Tibial nerve (tissue), 4 donors: ENCODE results near the gene RAPGEF3. TPM values are rescaled to one million over a fixed set of nuclear protein-coding genes. Genes with fewer than 3 reads are reported as not detected.
A peak's percentile ranks its signal among the peaks of the same experiment; 100 is the strongest.

ENCODE experiments used
- DNase-seq, 2 donors: peaks; one replicate each; pipeline ENCODE4 v3.0.0-alpha.2; 2019; ENCODE audit warnings: low spot score in 2 of 2
- H3K27ac ChIP-seq, 4 donors: fragments of 200-600 bp; sonication (generic) in 3 of 4; one replicate each; pipeline ENCODE4 v1.5.1; 2017 to 2019; ENCODE audit warnings: mild to moderate bottlenecking in 1 of 4
- H3K27me3 ChIP-seq, 2 donors: fragments of 200-600 bp; sonication (generic) in 1 of 2; one replicate each; pipeline versions ENCODE4 v1.5.1 to v1.6.0; 2017 to 2019
- H3K36me3 ChIP-seq, 3 donors: fragments of 200-600 bp; sonication (generic); one replicate each; pipeline ENCODE4 v1.5.1; 2018 to 2019
- H3K4me1 ChIP-seq, 4 donors: fragments of 200-600 bp; sonication (generic) in 3 of 4; one replicate each; pipeline ENCODE4 v1.5.1; 2017 to 2019
- H3K4me3 ChIP-seq, 4 donors: fragments of 200-600 bp; sonication (generic) in 3 of 4; one replicate each; pipeline ENCODE4 v1.5.1; 2017 to 2019; ENCODE audit warnings: mild to moderate bottlenecking in 1 of 4, moderate library complexity in 1 of 4
- H3K9me3 ChIP-seq, 4 donors: fragments of 200-600 bp; sonication (generic) in 3 of 4; one replicate each; pipeline ENCODE4 v1.5.1; 2017 to 2019
- EP300 ChIP-seq, 2 donors: sonication (generic); formaldehyde crosslinking; IDR thresholded peaks; one replicate each; pipeline ENCODE4 v1.6.1; 2017; ENCODE audit warnings: antibody characterized with exemption in 2 of 2, mild to moderate bottlenecking in 1 of 2
- POLR2A ChIP-seq, 2 donors: fragments of 450-650 bp; IDR thresholded peaks; one replicate each; pipeline ENCODE4 v1.6.1; 2017; ENCODE audit warnings: antibody characterized with exemption in 2 of 2, mild to moderate bottlenecking in 2 of 2, moderate library complexity in 2 of 2
- WGBS, 2 donors: methylation state at CpG; one replicate each; pipeline ENCODE4 v1.1.5; 2018; 5-methylcytosine and 5-hydroxymethylcytosine counted together
- total RNA-seq, 4 donors: library from RNA; depleted of rRNA; stranded (reverse); fragments of >200 nt; gene quantifications; one replicate each; pipeline ENCODE4 v1.1.0, GENCODE V29; 2016
- TF ChIP-seq, protein P1 (sequence below), 5 experiments: fragments of 200-600 bp in 3 of 5; fragments of 450-650 bp in 2 of 5; sonication (generic) in 3 of 5; IDR thresholded peaks; one replicate each; pipeline ENCODE4 v1.5.1; 2016 to 2019; ENCODE audit warnings: antibody characterized with exemption in 5 of 5, mild to moderate bottlenecking in 3 of 5, moderate library complexity in 2 of 5

RAPGEF3 gene
- total RNA-seq, 4 donors from 2014 or later, result 47.3 to 109 (median 83.6) TPM

DNA sequence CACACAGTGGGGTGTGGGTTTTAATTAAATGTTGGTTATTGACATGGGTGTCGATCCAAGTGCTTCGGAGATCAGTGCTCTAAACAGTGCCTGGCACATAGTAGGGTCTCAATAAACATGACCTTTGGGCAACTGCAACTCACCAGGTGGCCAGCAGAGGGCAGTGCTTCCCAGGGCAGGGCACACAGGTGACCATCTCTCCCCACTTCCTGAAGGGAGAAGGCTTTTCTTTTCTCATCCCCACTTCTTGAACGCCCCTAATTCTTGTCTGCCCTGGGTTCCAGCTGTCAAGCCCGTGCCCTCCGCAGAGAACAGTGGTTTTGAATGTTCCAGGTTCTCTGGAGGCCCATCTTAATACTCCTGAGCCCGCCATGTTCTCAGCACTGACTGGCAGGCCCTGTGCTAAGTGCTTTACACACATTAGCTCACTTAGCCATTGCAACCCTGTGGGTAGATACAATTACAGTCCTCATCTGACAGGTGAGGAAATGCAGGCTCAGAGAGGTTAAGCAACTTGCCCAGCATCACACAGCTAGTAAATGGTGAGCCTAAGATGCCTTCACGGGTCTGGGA lies 16.3 kb downstream of the RAPGEF3 start:
- TF ChIP-seq EP300 (IDR thresholded peaks at IDR 0.05) (peak in 1 of 2 donors; percentile 7), POLR2A (IDR thresholded peaks at IDR 0.05) (no peak)
- TF ChIP-seq, protein P1, sequence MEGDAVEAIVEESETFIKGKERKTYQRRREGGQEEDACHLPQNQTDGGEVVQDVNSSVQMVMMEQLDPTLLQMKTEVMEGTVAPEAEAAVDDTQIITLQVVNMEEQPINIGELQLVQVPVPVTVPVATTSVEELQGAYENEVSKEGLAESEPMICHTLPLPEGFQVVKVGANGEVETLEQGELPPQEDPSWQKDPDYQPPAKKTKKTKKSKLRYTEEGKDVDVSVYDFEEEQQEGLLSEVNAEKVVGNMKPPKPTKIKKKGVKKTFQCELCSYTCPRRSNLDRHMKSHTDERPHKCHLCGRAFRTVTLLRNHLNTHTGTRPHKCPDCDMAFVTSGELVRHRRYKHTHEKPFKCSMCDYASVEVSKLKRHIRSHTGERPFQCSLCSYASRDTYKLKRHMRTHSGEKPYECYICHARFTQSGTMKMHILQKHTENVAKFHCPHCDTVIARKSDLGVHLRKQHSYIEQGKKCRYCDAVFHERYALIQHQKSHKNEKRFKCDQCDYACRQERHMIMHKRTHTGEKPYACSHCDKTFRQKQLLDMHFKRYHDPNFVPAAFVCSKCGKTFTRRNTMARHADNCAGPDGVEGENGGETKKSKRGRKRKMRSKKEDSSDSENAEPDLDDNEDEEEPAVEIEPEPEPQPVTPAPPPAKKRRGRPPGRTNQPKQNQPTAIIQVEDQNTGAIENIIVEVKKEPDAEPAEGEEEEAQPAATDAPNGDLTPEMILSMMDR (IDR thresholded peaks at IDR 0.05), result peak; percentile 81 to 96 (median 85)
- Histone ChIP-seq H3K4me1 (peaks cover 5 to 46% (median 29%) of the 10 kb centered on the region in 4 donors), H3K4me3 (no peak overlapping the region), H3K9me3 (no peaks in the 10 kb centered on the region), H3K27me3 (no peaks in the 10 kb centered on the region), H3K27ac (no peak overlapping the region), H3K36me3 (no peaks in the 10 kb centered on the region)
- WGBS, 2 donors, result 83 to 88% methylated on average over 7 of the region's 7 CpGs
- DNase-seq, result peak in 1 of 2 donors; percentile 71

DNA sequence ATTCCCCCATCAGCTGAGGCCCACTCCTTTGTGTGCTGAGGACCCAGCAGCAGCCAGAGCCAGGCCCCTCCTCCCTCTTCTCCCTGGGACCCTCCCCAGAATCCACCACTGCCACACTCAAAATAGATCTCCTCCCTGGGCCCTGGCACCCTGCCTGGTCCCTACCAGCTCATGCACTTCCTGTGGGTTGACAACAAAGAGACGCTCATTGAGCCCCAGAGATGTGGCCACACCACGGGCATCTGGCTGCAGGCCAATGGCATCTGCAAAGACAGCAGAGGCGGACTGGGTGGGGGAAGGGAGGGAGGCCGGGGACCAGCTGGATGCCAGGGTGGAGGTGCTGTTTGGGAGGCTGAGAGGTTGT lies 17.4 kb downstream of the RAPGEF3 start:
- Histone ChIP-seq H3K9me3 (no peaks in the 10 kb centered on the region), H3K27me3 (no peaks in the 10 kb centered on the region), H3K4me3 (no peak overlapping the region), H3K4me1 (peaks cover 5 to 56% (median 38%) of the 10 kb centered on the region in 4 donors), H3K36me3 (no peaks in the 10 kb centered on the region), H3K27ac (peak overlapping the region in 3 of 4 donors; percentile 66 to 86 (median 71))
- DNase-seq, result peak; percentile 74 to 76
- 18 to 47% methylated on average over 4 of the region's 4 CpGs for WGBS, 2 donors
- TF ChIP-seq EP300 (IDR thresholded peaks at IDR 0.05), result peak in 1 of 2 donors; percentile 52
- TF ChIP-seq, protein P1 (IDR thresholded peaks at IDR 0.05), result no peak

DNA sequence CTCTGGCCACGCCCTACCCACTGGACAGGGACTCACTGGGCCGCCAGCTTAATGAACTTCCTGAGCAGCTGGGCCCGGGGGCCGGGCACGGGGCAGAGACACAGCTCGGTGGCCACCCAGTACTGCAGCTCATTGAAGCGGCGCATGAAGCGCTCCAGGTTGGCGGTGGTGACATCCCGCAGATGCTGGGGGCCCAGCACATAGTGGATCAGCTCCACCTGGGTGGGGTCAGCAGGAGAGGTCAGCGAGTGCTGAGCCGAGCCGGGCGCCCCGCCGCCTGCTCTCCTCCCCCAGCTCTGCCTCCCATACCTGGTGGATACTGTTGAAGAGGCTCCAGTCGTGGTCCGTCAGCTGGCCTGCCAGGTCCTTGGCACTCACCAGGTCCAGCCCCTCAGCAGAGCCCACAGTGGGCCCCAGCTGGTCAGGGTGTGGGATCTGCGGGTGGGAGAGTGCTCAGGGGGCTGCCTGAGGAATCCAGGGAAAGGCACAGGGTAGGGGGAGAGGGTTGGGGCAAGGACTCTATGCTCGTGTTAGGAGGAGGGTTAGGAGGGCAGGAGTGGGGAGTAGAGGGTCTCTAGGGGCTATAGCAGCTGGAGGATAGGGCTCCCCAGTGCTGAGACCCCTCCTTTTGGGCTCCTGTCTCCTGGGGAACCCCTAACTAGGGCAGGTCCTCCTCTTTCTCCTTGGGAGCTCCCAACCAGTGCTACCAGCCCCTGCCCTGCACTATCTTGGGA lies 17.9 kb downstream of the RAPGEF3 start:
- Histone ChIP-seq H3K4me3 (no peak overlapping the region), H3K4me1 (peaks cover 10 to 62% (median 44%) of the 10 kb centered on the region in 4 donors), H3K27me3 (no peaks in the 10 kb centered on the region), H3K36me3 (no peaks in the 10 kb centered on the region), H3K9me3 (no peaks in the 10 kb centered on the region), H3K27ac (peak overlapping the region in 3 of 4 donors; percentile 66 to 86 (median 71))
- TF ChIP-seq, protein P1 (IDR thresholded peaks at IDR 0.05), result no peak
- no peak for TF ChIP-seq EP300 (IDR thresholded peaks at IDR 0.05)
- no peak for TF ChIP-seq POLR2A (IDR thresholded peaks at IDR 0.05)
- DNase-seq, result no peak
- 66 to 70% methylated on average over 13 to 19 of the region's 21 CpGs for WGBS, 2 donors

DNA sequence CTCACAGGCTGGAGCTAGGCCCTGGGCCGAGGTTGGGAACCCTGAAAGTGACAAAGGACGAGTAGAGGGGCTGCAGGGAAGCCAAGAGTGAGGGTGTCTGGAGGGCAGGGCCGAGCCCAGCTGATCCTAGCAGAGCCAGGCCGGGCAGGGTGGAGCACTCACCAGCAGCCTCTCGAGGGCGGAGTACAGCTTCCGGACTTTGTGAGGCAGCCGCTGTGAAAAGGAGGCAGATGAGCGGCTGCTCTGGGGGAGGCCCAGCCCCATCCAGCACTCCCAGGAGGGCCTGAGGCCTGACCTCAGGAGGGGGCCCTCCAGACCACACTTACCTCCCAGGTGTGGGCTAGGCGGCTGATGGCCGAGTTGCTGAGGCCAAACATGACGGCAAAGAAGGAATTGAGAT lies 18.7 kb downstream of the RAPGEF3 start:
- no peaks in the 10 kb centered on the region for H3K36me3 ChIP-seq
- TF ChIP-seq EP300 (IDR thresholded peaks at IDR 0.05) (no peak), POLR2A (IDR thresholded peaks at IDR 0.05) (no peak)
- TF ChIP-seq, protein P1 (IDR thresholded peaks at IDR 0.05), result no peak
- H3K27ac ChIP-seq, result peak overlapping the region in 3 of 4 donors; percentile 66 to 86 (median 71)
- no peak for DNase-seq
- H3K9me3 ChIP-seq, result no peaks in the 10 kb centered on the region
- no peak overlapping the region for H3K4me3 ChIP-seq
- no peaks in the 10 kb centered on the region for H3K27me3 ChIP-seq
- 68% methylated on average over 12 of the region's 12 CpGs for WGBS, 2 donors
- H3K4me1 ChIP-seq, result peaks cover 11 to 70% (median 51%) of the 10 kb centered on the region in 4 donors

DNA sequence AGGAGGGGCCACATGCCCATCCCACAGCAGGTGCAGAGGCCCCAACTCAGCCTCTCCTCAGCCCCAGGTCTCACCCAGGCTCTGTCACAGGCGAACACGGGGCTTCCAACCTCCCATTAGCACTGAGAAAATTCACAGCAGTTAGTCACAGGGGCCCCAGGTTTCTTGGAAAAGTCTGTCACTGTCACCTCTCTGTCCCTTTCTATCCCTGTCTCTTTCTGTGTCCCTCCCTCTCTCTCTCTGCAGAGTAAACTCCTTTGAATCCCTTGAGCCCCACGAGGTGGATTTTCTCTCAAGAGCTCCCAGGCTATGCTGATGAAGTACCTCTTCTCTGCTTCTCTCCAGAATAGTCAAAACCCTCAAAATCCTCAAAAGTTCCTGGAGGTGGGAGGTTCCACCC lies 19.4 kb downstream of the RAPGEF3 start:
- no peak for TF ChIP-seq EP300 (IDR thresholded peaks at IDR 0.05)
- TF ChIP-seq POLR2A (IDR thresholded peaks at IDR 0.05), result no peak
- TF ChIP-seq, protein P1 (IDR thresholded peaks at IDR 0.05), result no peak
- peaks cover 11 to 76% (median 55%) of the 10 kb centered on the region in 4 donors for H3K4me1 ChIP-seq
- no peak overlapping the region for H3K4me3 ChIP-seq
- H3K27ac ChIP-seq, result peak overlapping the region in 3 of 4 donors; percentile 71 to 90 (median 86)
- 89 to 92% methylated on average over 3 of the region's 3 CpGs for WGBS, 2 donors
- DNase-seq, result no peak
- no peaks in the 10 kb centered on the region for H3K27me3 ChIP-seq
- H3K9me3 ChIP-seq, result no peaks in the 10 kb centered on the region
- no peaks in the 10 kb centered on the region for H3K36me3 ChIP-seq
